HG02571 (cell line): ENCODE measurements around the gene MRGPRX4.
"Not testable (repeated sequence)": the region's sequence is repeated elsewhere in the genome, so short reads cannot be mapped to it uniquely, and the experiment has no call there.

Experiments
- ATAC-seq: cut with Tn5 transposase; IDR thresholded peaks from one replicate; pipeline ENCODE4 v1.9.1; 2021; ENCODE audit warnings: mild to moderate bottlenecking, moderate library complexity; ENCODE audit not compliant: unreplicated experiment

Gene MRGPRX4

GRCh38 chr11:18172666-18173065 lies at the start of gene MRGPRX4:
Gene MRGPRX4 (plus strand): TSS chr11:18172837. CDS start chr11:18173257, 420 bp downstream.
- no peak for ATAC-seq

GRCh38 chr11:18131115-18131514 lies 41.5 kb upstream of the MRGPRX4 start:
- ATAC-seq = not testable (repeated sequence)

GRCh38 chr11:18132341-18132740 lies 40.3 kb upstream of the MRGPRX4 start, which contains the start of gene MRGPRX3:
Gene MRGPRX3 (plus strand): TSS chr11:18132571. CDS start chr11:18137203, 4,632 bp downstream.
- ATAC-seq = no peak

GRCh38 chr11:18135308-18135707 lies 37.3 kb upstream of the MRGPRX4 start:
- no peak for ATAC-seq

GRCh38 chr11:18137186-18137800 lies 35.3 kb upstream of the MRGPRX4 start:
- ATAC-seq = no peak

GRCh38 chr11:18140145-18140544 lies 32.5 kb upstream of the MRGPRX4 start:
- ATAC-seq = no peak

- ATAC-seq = no peak
Measured at GRCh38 chr11:18144243-18144642, 28.4 kb upstream of the MRGPRX4 start.

- ATAC-seq = no peak
Measured at GRCh38 chr11:18145025-18145424, 27.6 kb upstream of the MRGPRX4 start.

- ATAC-seq = no peak
Measured at GRCh38 chr11:18145837-18146236, 26.8 kb upstream of the MRGPRX4 start.

- no peak for ATAC-seq
Measured at GRCh38 chr11:18151581-18151980, 21.1 kb upstream of the MRGPRX4 start.

GRCh38 chr11:18168372-18168771 lies 4.3 kb upstream of the MRGPRX4 start:
- no peak for ATAC-seq

GRCh38 chr11:18171377-18172000 lies 1.1 kb upstream of the MRGPRX4 start:
- no peak for ATAC-seq

GRCh38 chr11:18173225-18173866 lies 709 bp downstream of the MRGPRX4 start:
- no peak for ATAC-seq

- ATAC-seq = no peak
Measured at GRCh38 chr11:18188796-18189195, 16.2 kb downstream of the MRGPRX4 start.

GRCh38 chr11:18189476-18190245 lies 17.0 kb downstream of the MRGPRX4 start:
- ATAC-seq = not testable (repeated sequence)

- ATAC-seq = no peak
Measured at GRCh38 chr11:18191376-18191775, 18.7 kb downstream of the MRGPRX4 start.

GRCh38 chr11:18193010-18193409 lies 20.4 kb downstream of the MRGPRX4 start:
- ATAC-seq = no peak

- no peak for ATAC-seq
Measured at GRCh38 chr11:18196532-18196931, 23.9 kb downstream of the MRGPRX4 start.

GRCh38 chr11:18197738-18198137 lies 25.1 kb downstream of the MRGPRX4 start:
- ATAC-seq = not testable (repeated sequence)

GRCh38 chr11:18203723-18204122 lies 31.1 kb downstream of the MRGPRX4 start:
- no peak for ATAC-seq

GRCh38 chr11:18204220-18204619 lies 31.6 kb downstream of the MRGPRX4 start:
- ATAC-seq = no peak
